ENCODE data around the gene SCART1. TPM values are rescaled to one million over a fixed set of nuclear protein-coding genes. Genes with fewer than 3 reads are reported as not detected.
A peak's percentile ranks its signal among the peaks of the same experiment; 100 is the strongest.
"Not testable (repeated sequence)": the region's sequence is repeated elsewhere in the genome, so short reads cannot be mapped to it uniquely, and the experiment has no call there.

SCART1 gene
- total RNA-seq, 4 donors from 2014 or later = 1.2 to 10.7 (median 2.0) TPM

DNA sequence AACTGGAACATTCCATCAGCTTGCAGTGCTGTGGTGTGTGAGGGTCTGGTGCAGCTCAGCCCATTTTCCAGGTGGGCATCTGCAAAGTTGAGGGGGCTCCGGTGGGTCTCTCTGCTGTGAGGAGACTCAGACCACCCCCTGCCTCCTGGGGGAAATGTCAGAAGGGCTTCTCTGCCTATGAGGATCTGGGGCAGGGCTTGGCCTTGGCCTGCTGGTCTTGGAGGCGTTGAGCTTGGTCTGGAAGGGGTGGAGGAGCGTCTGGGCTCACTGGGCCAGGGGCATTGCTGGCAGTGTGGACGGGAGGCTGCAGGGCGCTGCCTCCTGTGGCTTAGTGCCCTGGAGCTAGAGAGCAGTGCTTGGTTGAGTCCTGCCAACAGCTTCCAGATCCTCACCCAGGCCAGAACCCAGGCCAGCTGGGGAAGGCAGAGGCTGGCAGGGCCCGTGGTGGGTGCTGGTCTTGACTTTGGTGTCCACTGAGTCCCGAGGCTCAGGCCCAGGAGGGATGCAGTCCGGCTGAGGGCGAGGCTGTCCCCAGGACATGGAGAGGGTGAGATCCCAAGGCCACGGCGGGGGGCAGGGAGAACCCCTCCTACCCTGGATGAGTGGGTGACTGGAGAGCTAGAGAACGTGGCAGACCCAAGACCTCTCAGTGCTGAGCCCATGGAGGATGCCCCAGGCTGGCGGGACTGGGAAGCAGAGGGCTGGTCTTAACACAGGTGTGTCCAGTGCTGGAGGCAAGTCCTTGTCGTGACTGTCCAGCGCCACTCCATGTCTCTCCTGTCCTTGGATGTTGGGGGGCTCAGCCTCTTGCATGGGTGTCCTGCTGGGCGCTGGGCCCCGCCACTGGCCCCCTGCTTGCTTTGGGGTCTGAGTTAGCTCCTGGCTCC lies 32.2 kb upstream of the SCART1 start:
- DNase-seq (ENCODE audit: low spot score in 2 of 2) = no peak
- WGBS = 74% methylated on average over 9 of the region's 17 CpGs
- H3K27me3 ChIP-seq = peaks cover 18% of the 10 kb centered on the region
- H3K4me3 ChIP-seq = no peak overlapping the region
- H3K4me1 ChIP-seq = peaks cover 9% of the 10 kb centered on the region
- no peak for TF ChIP-seq EP300 (IDR thresholded peaks at IDR 0.05)
- TF ChIP-seq, protein P1, sequence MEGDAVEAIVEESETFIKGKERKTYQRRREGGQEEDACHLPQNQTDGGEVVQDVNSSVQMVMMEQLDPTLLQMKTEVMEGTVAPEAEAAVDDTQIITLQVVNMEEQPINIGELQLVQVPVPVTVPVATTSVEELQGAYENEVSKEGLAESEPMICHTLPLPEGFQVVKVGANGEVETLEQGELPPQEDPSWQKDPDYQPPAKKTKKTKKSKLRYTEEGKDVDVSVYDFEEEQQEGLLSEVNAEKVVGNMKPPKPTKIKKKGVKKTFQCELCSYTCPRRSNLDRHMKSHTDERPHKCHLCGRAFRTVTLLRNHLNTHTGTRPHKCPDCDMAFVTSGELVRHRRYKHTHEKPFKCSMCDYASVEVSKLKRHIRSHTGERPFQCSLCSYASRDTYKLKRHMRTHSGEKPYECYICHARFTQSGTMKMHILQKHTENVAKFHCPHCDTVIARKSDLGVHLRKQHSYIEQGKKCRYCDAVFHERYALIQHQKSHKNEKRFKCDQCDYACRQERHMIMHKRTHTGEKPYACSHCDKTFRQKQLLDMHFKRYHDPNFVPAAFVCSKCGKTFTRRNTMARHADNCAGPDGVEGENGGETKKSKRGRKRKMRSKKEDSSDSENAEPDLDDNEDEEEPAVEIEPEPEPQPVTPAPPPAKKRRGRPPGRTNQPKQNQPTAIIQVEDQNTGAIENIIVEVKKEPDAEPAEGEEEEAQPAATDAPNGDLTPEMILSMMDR (IDR thresholded peaks at IDR 0.05) = no peak
- TF ChIP-seq POLR2AphosphoS5 (IDR thresholded peaks at IDR 0.05) = no peak
- TF ChIP-seq POLR2A (IDR thresholded peaks at IDR 0.05) = no peak
- H3K27ac ChIP-seq = no peak overlapping the region
- H3K36me3 ChIP-seq = peaks cover 26% of the 10 kb centered on the region
- H3K9me3 ChIP-seq = no peaks in the 10 kb centered on the region

DNA sequence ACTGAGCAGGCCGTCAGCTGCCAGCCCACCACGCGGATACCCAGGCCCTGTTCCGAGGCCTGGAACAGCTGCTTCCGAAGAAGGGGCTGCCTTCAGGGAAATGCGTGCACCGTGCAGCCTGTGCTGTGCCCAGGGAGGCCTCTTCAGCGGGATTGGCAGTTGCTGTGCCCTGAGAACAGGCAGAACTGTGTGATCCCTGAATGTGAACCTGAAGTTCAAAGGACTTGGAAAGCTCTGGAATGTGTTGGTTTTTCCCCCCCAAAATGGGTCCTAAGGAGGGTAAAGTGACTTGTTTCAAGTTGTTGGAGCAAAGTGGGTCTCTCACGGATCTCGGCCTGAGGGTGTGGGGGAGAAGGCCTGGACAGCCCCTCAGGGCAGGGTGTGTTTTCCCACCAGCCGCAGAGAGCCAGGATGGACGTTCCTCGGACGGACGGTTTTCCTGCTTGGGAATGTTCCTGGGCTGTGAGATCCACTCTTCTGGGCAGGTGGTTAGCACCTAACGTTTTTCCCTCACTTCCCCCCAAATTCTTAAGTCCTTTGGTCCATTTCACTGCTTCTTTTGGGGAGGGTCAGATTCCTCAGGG lies 31.4 kb upstream of the SCART1 start:
- WGBS = 82% methylated on average over 11 of the region's 16 CpGs
- TF ChIP-seq, protein P1 (IDR thresholded peaks at IDR 0.05) = no peak
- TF ChIP-seq POLR2A (IDR thresholded peaks at IDR 0.05) (no peak), EP300 (IDR thresholded peaks at IDR 0.05) (no peak), POLR2AphosphoS5 (IDR thresholded peaks at IDR 0.05) (no peak)
- no peak for DNase-seq (ENCODE audit: low spot score in 2 of 2)

DNA sequence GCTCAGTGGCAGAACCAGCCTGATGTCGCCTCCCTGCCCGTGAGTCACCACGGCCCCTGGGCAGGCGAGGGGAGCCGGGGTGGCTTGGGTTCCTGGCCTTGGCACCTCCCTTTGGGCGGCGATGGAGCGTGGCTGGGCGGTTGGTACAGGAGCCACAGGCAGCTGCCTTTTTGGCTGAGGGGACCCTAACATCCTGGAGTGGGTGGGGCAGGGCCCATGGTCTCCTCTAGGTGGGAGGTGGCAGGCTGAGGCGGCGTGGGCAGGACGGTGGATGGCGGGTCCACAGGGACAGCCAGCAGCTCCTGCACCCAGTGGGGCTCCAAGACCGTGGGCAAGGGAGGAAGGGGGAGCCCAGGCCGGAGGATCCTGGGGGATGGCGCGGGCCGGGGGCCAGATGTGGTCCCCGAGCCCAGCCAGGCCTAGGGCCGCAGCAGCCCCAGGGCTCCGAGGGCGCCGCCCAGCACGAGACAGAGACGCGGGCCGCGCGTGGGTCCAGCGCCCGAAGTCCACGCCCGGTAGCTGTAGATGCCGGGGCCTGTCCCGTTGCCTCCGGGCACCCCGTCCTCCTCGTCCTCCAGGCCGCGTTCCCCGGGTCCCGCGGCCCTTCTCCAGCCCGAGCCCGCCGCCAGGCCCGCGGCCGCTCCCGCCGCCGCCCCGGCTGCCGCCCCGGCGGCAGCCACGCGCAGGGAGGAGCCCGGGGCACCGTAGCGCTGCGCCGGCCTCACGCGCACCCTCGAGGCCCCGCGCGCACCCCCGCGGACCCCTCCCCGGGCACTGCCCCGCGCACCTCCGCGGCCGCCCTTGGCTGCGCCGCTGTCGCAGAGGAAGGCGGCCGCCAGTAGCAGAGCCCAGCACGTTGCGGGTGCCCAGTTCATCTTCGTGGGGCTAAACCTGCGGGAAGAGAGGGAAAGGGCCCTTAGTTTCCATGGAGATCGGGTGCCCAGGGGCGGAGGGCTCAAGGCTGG lies 30.7 kb upstream of the SCART1 start:
- DNase-seq (ENCODE audit: low spot score in 2 of 2) = no peak

More for the DNA sequence above, 31.4 kb upstream of the SCART1 start:
- Histone ChIP-seq H3K27me3 (peaks cover 18% of the 10 kb centered on the region), H3K4me3 (no peak overlapping the region), H3K27ac (no peak overlapping the region), H3K36me3 (peaks cover 26% of the 10 kb centered on the region), H3K4me1 (peaks cover 9% of the 10 kb centered on the region), H3K9me3 (no peaks in the 10 kb centered on the region)

DNA sequence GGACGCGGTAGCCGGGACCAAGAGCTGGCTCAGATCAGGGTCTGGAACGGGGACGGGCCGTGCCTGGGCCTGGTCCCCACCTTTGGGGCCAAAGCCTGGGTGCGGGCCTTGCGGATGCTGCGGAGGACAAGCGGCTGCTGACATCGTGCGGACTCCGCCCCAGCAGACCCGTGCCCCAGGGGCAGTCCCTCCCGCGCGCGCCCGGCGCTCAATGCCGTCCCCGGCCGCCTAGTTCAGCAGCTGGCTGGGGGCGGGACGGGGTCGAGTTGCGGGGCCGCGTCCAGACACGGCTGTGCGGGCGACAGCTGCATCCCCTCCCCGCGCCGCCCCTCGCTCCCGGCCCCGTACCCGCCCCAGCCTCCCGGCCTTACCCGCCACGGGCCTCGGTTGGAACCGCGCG lies 29.6 kb upstream of the SCART1 start:
- H3K9me3 ChIP-seq; DNase-seq (ENCODE audit: low spot score in 2 of 2); H3K27ac ChIP-seq; H3K4me3 ChIP-seq; H3K4me1 ChIP-seq: not testable (repeated sequence)
- WGBS = no CpG with 5 or more reads among the region's 46 CpGs
- H3K36me3 ChIP-seq = peaks cover 17% of the 10 kb centered on the region
- peaks cover 18% of the 10 kb centered on the region for H3K27me3 ChIP-seq

More for the DNA sequence above, 30.7 kb upstream of the SCART1 start:
- H3K27ac ChIP-seq = no peak overlapping the region
- no peaks in the 10 kb centered on the region for H3K9me3 ChIP-seq
- H3K4me3 ChIP-seq = peak overlapping the region; percentile 31
- 19% methylated on average over 12 of the region's 88 CpGs for WGBS
- no peak for TF ChIP-seq EP300 (IDR thresholded peaks at IDR 0.05)
- TF ChIP-seq, protein P1 (IDR thresholded peaks at IDR 0.05) = no peak
- no peak for TF ChIP-seq POLR2AphosphoS5 (IDR thresholded peaks at IDR 0.05)
- no peak for TF ChIP-seq POLR2A (IDR thresholded peaks at IDR 0.05)
- peaks cover 9% of the 10 kb centered on the region for H3K4me1 ChIP-seq
- H3K27me3 ChIP-seq = peaks cover 18% of the 10 kb centered on the region
- H3K36me3 ChIP-seq = peaks cover 24% of the 10 kb centered on the region

DNA sequence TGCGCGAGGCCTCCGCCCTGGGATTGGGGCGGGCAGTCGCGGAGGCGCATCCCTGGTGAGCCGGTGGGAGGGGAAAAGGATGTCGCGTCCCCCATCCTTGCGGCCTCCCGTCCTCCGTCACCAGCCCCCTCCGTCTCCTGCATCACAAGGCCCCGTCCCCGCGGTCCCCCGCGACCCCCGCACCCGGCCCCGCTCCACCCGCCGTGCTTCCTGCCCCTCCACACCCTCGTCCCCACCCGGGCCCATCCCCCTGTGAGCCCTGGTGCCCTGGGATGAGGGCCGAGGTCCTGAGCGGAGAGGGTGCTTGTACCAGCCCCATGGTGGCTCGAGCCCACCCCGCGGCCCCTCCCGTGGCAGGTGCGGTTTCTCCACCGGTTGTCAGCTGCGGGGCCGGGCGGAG lies 29.1 kb upstream of the SCART1 start, which contains the start of gene SPRN:
SPRN (minus strand) TSS at position 25 of the 400 bp plus-strand sequence. CDS start 944 bp downstream, outside the sequence.
- DNase-seq (ENCODE audit: low spot score in 2 of 2); H3K4me1 ChIP-seq; H3K27ac ChIP-seq; H3K9me3 ChIP-seq: not testable (repeated sequence)
- Histone ChIP-seq H3K36me3 (peaks cover 12% of the 10 kb centered on the region), H3K27me3 (peaks cover 18% of the 10 kb centered on the region), H3K4me3 (peak within 1 kb of the TSS; percentile 31)
- whole genome bisulfite sequencing = no CpG with 5 or more reads among the region's 37 CpGs

DNA sequence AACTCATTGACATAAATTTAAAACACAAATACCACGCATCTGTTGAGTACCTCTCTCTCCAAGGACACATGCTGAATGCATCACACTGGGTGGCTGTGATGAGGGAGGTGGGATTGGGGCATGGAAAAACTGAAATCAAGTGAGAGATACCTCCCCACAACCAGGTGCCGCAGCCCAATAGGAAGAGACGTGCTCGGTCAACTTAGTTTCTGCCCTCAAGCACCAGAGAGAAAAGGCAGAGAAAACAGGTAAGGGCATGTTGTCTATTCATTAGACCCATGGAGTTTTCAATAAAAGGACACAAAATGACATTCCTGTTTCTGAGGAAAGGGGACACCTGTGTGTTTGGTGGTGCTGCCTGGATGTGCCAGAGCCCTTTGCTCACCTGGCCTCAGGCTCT lies 24.2 kb upstream of the SCART1 start:
- H3K4me3 ChIP-seq; H3K27me3 ChIP-seq; H3K4me1 ChIP-seq; H3K36me3 ChIP-seq; H3K9me3 ChIP-seq; H3K27ac ChIP-seq; DNase-seq (ENCODE audit: low spot score in 2 of 2): not testable (repeated sequence)
- 54% methylated on average over 4 of the region's 4 CpGs for WGBS

DNA sequence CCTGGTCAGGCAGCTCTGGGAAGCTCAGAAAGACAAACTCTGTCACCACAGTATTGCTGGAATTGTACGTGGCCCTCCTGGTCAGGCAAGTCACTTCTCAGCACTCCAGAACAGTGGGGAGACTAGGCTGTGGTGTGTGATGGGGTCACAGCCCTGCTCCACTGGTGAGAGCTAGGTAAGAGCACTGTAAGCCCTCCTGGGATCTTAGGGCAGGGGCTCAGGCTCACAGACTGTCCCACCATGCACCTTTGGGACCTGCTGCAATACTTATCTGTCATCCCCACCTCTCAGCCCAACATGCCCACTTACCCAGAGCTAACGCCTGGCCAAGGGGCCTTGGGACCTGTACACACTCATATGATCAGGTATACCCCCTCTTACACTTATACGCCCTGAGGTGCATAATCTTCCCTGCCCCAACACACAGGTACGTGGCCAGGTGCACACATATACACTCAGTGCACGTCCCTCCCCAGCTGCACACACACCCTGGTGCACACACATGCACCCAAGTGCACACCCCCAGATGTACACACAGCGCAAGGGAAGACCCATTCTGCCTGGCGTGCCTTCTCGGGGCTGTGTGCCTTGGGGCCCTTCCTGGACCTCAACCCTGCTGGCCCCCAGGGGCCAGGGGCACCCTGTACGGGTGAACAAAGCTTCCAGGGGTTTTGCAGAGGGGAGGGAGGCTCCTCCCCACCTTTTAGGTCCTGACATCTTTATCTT lies 21.7 kb upstream of the SCART1 start:
- WGBS = no CpG with 5 or more reads among the region's 9 CpGs

DNA sequence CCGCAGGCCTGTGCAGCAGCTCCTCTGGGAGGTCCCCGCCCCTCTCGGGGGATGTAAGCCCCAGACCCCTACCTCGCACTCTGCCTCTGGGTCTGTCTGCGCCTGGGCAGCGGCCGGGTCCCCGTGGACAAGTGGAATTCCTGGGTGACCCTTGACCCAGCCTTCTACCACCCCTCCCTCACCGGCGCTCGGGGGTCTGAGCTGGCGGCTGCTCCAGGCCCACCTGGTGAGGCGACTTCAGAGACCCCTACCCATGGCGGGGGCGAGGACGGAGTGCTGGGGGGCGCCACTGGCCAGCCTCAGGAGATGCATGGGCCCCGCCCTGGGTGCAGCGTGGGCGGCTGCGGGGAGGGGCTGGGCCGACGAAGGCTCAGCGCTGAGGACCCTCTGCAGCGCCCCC lies 21.0 kb upstream of the SCART1 start:
- H3K27me3 ChIP-seq; H3K36me3 ChIP-seq; H3K9me3 ChIP-seq; H3K4me3 ChIP-seq; DNase-seq (ENCODE audit: low spot score in 2 of 2); H3K27ac ChIP-seq; H3K4me1 ChIP-seq: not testable (repeated sequence)
- no CpG with 5 or more reads among the region's 25 CpGs for WGBS

More for the DNA sequence above, 21.7 kb upstream of the SCART1 start:
- H3K27ac ChIP-seq; H3K27me3 ChIP-seq; DNase-seq (ENCODE audit: low spot score in 2 of 2); H3K36me3 ChIP-seq; H3K4me1 ChIP-seq; H3K9me3 ChIP-seq; H3K4me3 ChIP-seq: not testable (repeated sequence)
